ENCODE results near the gene FBN2. TPM values are rescaled to one million over a fixed set of nuclear protein-coding genes. Genes with fewer than 3 reads are reported as not detected.
"Not testable (repeated sequence)": the region's sequence is repeated elsewhere in the genome, so short reads cannot be mapped to it uniquely, and the experiment has no call there.

The FBN2 gene
- total RNA-seq, 6 experiments from 2014 or later, result 174 to 272 (median 186) TPM

- TF ChIP-seq CTCF (IDR thresholded peaks at IDR 0.05), result no peak
- peaks cover 44% of the 10 kb centered on the region for H3K4me1 Mint-ChIP-seq (ENCODE audit: low read depth)
- no peak overlapping the region for H3K27ac Mint-ChIP-seq
- peaks cover 53% of the 10 kb centered on the region for H3K36me3 Mint-ChIP-seq (ENCODE audit: low read depth)
- DNase-seq, result no peak
- H3K9me3 Mint-ChIP-seq, result no peaks in the 10 kb centered on the region; the same call in 1 of the 2 replicates
- no peaks in the 10 kb centered on the region; the same call in 1 of the 2 replicates for H3K27me3 Mint-ChIP-seq (ENCODE audit: insufficient read depth)
- H3K4me3 Mint-ChIP-seq, result no peak overlapping the region
These were observed 130.1 kb downstream of the FBN2 start for GRCh38 chr5:128407944-128408343.

- Mint-ChIP-seq H3K4me3 (no peak overlapping the region), H3K27ac (no peak overlapping the region), H3K27me3 (ENCODE audit: insufficient read depth) (no peaks in the 10 kb centered on the region; the same call in 1 of the 2 replicates), H3K36me3 (ENCODE audit: low read depth) (peaks cover 48% of the 10 kb centered on the region), H3K4me1 (ENCODE audit: low read depth) (peaks cover 39% of the 10 kb centered on the region), H3K9me3 (no peaks in the 10 kb centered on the region)
- no peak for DNase-seq
- no peak for TF ChIP-seq CTCF (IDR thresholded peaks at IDR 0.05)
These were observed 131.2 kb downstream of the FBN2 start for GRCh38 chr5:128406803-128407202.

GRCh38 chr5:128405159-128405558 lies 132.9 kb downstream of the FBN2 start:
- Mint-ChIP-seq H3K36me3 (ENCODE audit: low read depth) (peaks cover 47% of the 10 kb centered on the region), H3K4me1 (ENCODE audit: low read depth) (peaks cover 26% of the 10 kb centered on the region), H3K4me3 (no peak overlapping the region), H3K27ac (no peak overlapping the region), H3K9me3 (no peaks in the 10 kb centered on the region; the same call in 1 of the 2 replicates), H3K27me3 (ENCODE audit: insufficient read depth) (no peaks in the 10 kb centered on the region)
- DNase-seq, result no peak
- no peak for TF ChIP-seq CTCF (IDR thresholded peaks at IDR 0.05)

GRCh38 chr5:128403333-128403732 lies 134.7 kb downstream of the FBN2 start:
- H3K9me3 Mint-ChIP-seq, result peaks cover 3% of the 10 kb centered on the region; the same call in 1 of the 2 replicates
- H3K4me1 Mint-ChIP-seq (ENCODE audit: low read depth), result peaks cover 8% of the 10 kb centered on the region; the same call in 1 of the 2 replicates
- no peaks in the 10 kb centered on the region; the same call in 1 of the 2 replicates for H3K27me3 Mint-ChIP-seq (ENCODE audit: insufficient read depth)
- peaks cover 55% of the 10 kb centered on the region for H3K36me3 Mint-ChIP-seq (ENCODE audit: low read depth)
- no peak overlapping the region for H3K27ac Mint-ChIP-seq
- DNase-seq, result no peak
- H3K4me3 Mint-ChIP-seq, result no peak overlapping the region
- TF ChIP-seq CTCF (IDR thresholded peaks at IDR 0.05), result no peak

GRCh38 chr5:128402506-128402905 lies 135.5 kb downstream of the FBN2 start:
- peaks cover 6% of the 10 kb centered on the region; the same call in 1 of the 2 replicates for H3K4me1 Mint-ChIP-seq (ENCODE audit: low read depth)
- H3K27ac Mint-ChIP-seq, result no peak overlapping the region
- no peaks in the 10 kb centered on the region; the same call in 1 of the 2 replicates for H3K27me3 Mint-ChIP-seq (ENCODE audit: insufficient read depth)
- H3K4me3 Mint-ChIP-seq, result no peak overlapping the region
- H3K36me3 Mint-ChIP-seq (ENCODE audit: low read depth), result peaks cover 54% of the 10 kb centered on the region
- no peak for DNase-seq
- peaks cover 3% of the 10 kb centered on the region; the same call in 1 of the 2 replicates for H3K9me3 Mint-ChIP-seq
- TF ChIP-seq CTCF (IDR thresholded peaks at IDR 0.05), result no peak

- H3K9me3 Mint-ChIP-seq; H3K27ac Mint-ChIP-seq; H3K4me3 Mint-ChIP-seq; DNase-seq; H3K4me1 Mint-ChIP-seq (ENCODE audit: low read depth); H3K27me3 Mint-ChIP-seq (ENCODE audit: insufficient read depth): not testable (repeated sequence)
- peaks cover 44% of the 10 kb centered on the region for H3K36me3 Mint-ChIP-seq (ENCODE audit: low read depth)
These were observed 137.3 kb downstream of the FBN2 start for GRCh38 chr5:128400766-128401165.

Measured in HFFc6 (cell line).